Measurements from ENCODE around the gene VAT1. TPM values are rescaled to one million over a fixed set of nuclear protein-coding genes. Genes with fewer than 3 reads are reported as not detected.
A peak's percentile ranks its signal among the peaks of the same experiment; 100 is the strongest.
"Not testable (repeated sequence)": the region's sequence is repeated elsewhere in the genome, so short reads cannot be mapped to it uniquely, and the experiment has no call there.

The VAT1 gene
- total and polyA plus RNA-seq, 8 donors: 116 to 257 (median 133) TPM

GRCh38 chr17:42997984-42998938 is 23.9 kb downstream of the VAT1 start, which contains the start of gene RPL27:
TSS of gene RPL27 (plus strand) at chr17:42998419. CDS start at chr17:42998751, 332 bp downstream.
- ATAC-seq: peak; percentile 96
- no peaks in the 10 kb centered on the region for H3K27me3 ChIP-seq
- peaks cover 5 to 55% of the 10 kb centered on the region in 2 donors for H3K36me3 ChIP-seq
- H3K9me3 ChIP-seq: no peaks in the 10 kb centered on the region
- TF ChIP-seq CTCF (IDR thresholded peaks at IDR 0.05): peak; percentile 76 to 97
- peak within 1 kb of the TSS; percentile 81 to 92 for H3K27ac ChIP-seq
- H3K4me3 ChIP-seq: peak within 1 kb of the TSS; percentile 69
- peak; percentile 94 to 100 (median 100) for DNase-seq
- peaks cover 10 to 51% of the 10 kb centered on the region in 2 donors for H3K4me1 ChIP-seq
- intact Hi-C loops (cut with DNase I): no loop called here

DNA sequence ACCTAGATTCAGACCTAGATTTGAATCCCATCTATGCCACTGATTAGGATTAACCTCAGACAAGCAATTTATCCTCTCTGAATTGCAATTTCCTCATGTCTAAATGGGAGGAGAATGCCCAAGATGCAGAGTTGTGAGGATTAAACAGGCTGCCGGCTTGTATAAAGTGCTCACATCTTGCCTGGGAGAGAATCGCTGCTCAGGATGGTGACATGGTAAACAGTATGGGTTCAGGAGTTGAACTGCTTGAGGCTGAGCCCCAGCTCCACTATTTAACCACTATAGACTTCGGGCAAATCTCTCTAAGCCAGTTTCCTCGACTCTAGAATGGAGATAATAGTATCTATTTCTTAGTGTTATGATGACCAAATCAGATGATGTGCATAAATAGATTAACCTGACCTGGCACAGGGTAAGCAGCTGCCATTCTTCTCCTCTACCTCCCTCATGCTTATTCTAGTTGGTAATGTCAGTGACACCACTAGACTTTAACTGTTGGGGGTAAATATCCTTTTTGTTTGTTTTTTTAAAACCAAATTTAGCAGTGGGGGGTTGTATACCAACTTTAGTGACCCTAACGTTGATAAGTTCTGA is 24.7 kb downstream of the VAT1 start:
- H3K9me3 ChIP-seq: no peaks in the 10 kb centered on the region
- peaks cover 10 to 46% of the 10 kb centered on the region in 2 donors for H3K4me1 ChIP-seq
- ATAC-seq (peak; percentile 2), DNase-seq (no peak)
- peaks cover 5 to 55% of the 10 kb centered on the region in 2 donors for H3K36me3 ChIP-seq
- no peak for TF ChIP-seq CTCF (IDR thresholded peaks at IDR 0.05)
- peak overlapping the region; percentile 71 to 92 for H3K27ac ChIP-seq
- no peaks in the 10 kb centered on the region for H3K27me3 ChIP-seq
- intact Hi-C loops (cut with DNase I): no loop called here
- H3K4me3 ChIP-seq: peak overlapping the region in 1 of 2 donors; percentile 69

- peaks cover 0 to 60% of the 10 kb centered on the region in 2 donors for H3K36me3 ChIP-seq
- intact Hi-C loops (cut with DNase I); H3K4me1 ChIP-seq; DNase-seq; H3K4me3 ChIP-seq; H3K27ac ChIP-seq; H3K27me3 ChIP-seq; H3K9me3 ChIP-seq; ATAC-seq: not testable (repeated sequence)
Measured at GRCh38 chr17:42993913-42994312, 28.3 kb downstream of the VAT1 start.

GRCh38 chr17:42992872-42993271 is 29.3 kb downstream of the VAT1 start:
- Histone ChIP-seq H3K4me3 (no peak overlapping the region), H3K36me3 (peaks cover 0 to 70% of the 10 kb centered on the region in 2 donors), H3K27ac (no peak overlapping the region), H3K27me3 (no peaks in the 10 kb centered on the region), H3K9me3 (no peaks in the 10 kb centered on the region), H3K4me1 (peaks cover 0 to 9% of the 10 kb centered on the region in 2 donors)
- no peak for TF ChIP-seq CTCF (IDR thresholded peaks at IDR 0.05)
- intact Hi-C loops (cut with DNase I): no loop called here
- no peak for ATAC-seq
- DNase-seq: no peak

GRCh38 chr17:42991471-42991870 is 30.7 kb downstream of the VAT1 start:
- no peak overlapping the region for H3K27ac ChIP-seq
- H3K4me3 ChIP-seq: no peak overlapping the region
- H3K36me3 ChIP-seq: peaks cover 0 to 84% of the 10 kb centered on the region in 2 donors
- no peaks in the 10 kb centered on the region for H3K27me3 ChIP-seq
- peaks cover 0 to 2% of the 10 kb centered on the region in 2 donors for H3K4me1 ChIP-seq
- TF ChIP-seq CTCF (IDR thresholded peaks at IDR 0.05): no peak
- DNase-seq (no peak), ATAC-seq (no peak)
- intact Hi-C loops (cut with DNase I): no loop called here
- H3K9me3 ChIP-seq: no peaks in the 10 kb centered on the region

Measured in left lung (tissue), 10 donors.